H9 (cell line): Measurements from ENCODE around the gene MORC1. TPM values are rescaled to one million over a fixed set of nuclear protein-coding genes. Genes with fewer than 3 reads are reported as not detected.

Experiments used
- DNase-seq: peaks from one replicate; pipeline ENCODE4 v3.0.0-alpha.2; 2017
- H2AFZ ChIP-seq: one replicate; pipeline ENCODE4 v1.6.1; 2013; ENCODE audit warnings: mild to moderate bottlenecking, low read length, control low read depth, moderate library complexity
- H2AK5ac ChIP-seq: 2 replicates; pipeline ENCODE4 v1.6.1; 2013; ENCODE audit warnings: low read length, control low read depth, mixed read lengths; ENCODE audit not compliant: insufficient read length
- H2BK120ac ChIP-seq: one replicate; pipeline ENCODE4 v1.6.1; 2013; ENCODE audit warnings: low read depth, mild to moderate bottlenecking, low read length, control low read depth, inconsistent platforms; ENCODE audit not compliant: poor library complexity, severe bottlenecking
- H2BK12ac ChIP-seq: 2 replicates; pipeline ENCODE4 v1.6.1; 2013; ENCODE audit warnings: low read length, control low read depth, mixed read lengths, low read depth; ENCODE audit not compliant: insufficient read length
- H2BK15ac ChIP-seq: 2 replicates; pipeline ENCODE4 v1.6.1; 2013; ENCODE audit warnings: low read depth, low read length, control low read depth
- H2BK20ac ChIP-seq: one replicate; pipeline ENCODE4 v1.6.1; 2013; ENCODE audit warnings: low read depth, mild to moderate bottlenecking, low read length, control low read depth, inconsistent platforms; ENCODE audit not compliant: poor library complexity, severe bottlenecking
- H2BK5ac ChIP-seq: 2 replicates; pipeline ENCODE4 v1.6.1; 2013; ENCODE audit warnings: low read length, control low read depth, mixed read lengths; ENCODE audit not compliant: insufficient read length
- H3K14ac ChIP-seq: 2 replicates; pipeline ENCODE4 v1.6.1; 2013; ENCODE audit warnings: low read length, control low read depth; ENCODE audit not compliant: insufficient read depth
- H3K18ac ChIP-seq: 2 replicates; pipeline ENCODE4 v1.6.1; 2013; ENCODE audit warnings: low read depth, mild to moderate bottlenecking, mixed read lengths, low read length, control low read depth; ENCODE audit not compliant: insufficient read length
- H3K23ac ChIP-seq: 2 replicates; pipeline ENCODE4 v1.6.1; 2013; ENCODE audit warnings: low read length, control low read depth, mixed read lengths, low read depth; ENCODE audit not compliant: insufficient read length
- H3K23me2 ChIP-seq: 2 replicates; pipeline ENCODE4 v1.6.1; 2013; ENCODE audit warnings: low read depth, mild to moderate bottlenecking, mixed read lengths, low read length, control low read depth; ENCODE audit not compliant: insufficient read length, poor library complexity, severe bottlenecking
- H3K27ac ChIP-seq: 2 replicates; pipeline ENCODE4 v1.5.1; 2013; ENCODE audit warnings: low read length, control low read depth, mixed read lengths, low read depth; ENCODE audit not compliant: insufficient read length
- H3K27me3 ChIP-seq: 2 replicates; pipeline ENCODE4 v1.6.1; 2013; ENCODE audit warnings: low read length, control low read depth, inconsistent platforms; ENCODE audit not compliant: insufficient read depth
- H3K4ac ChIP-seq: 2 replicates; pipeline ENCODE4 v1.6.1; 2013; ENCODE audit warnings: low read depth, mild to moderate bottlenecking, control low read depth, inconsistent platforms, low read length, moderate library complexity
- H3K4me1 ChIP-seq: 2 replicates; pipeline ENCODE4 v1.6.1; 2013; ENCODE audit warnings: low read length, control low read depth, inconsistent platforms; ENCODE audit not compliant: insufficient read depth
- H3K4me2 ChIP-seq: 2 replicates; pipeline ENCODE4 v1.6.1; 2013; ENCODE audit warnings: low read length, control low read depth, mixed read lengths; ENCODE audit not compliant: insufficient read length, insufficient read depth
- H3K56ac ChIP-seq: 2 replicates; pipeline ENCODE4 v1.6.1; 2013; ENCODE audit warnings: low read depth, mild to moderate bottlenecking, mixed read lengths, low read length, control low read depth; ENCODE audit not compliant: insufficient read length
- H3K79me1 ChIP-seq: 2 replicates; pipeline ENCODE4 v1.6.1; 2013; ENCODE audit warnings: low read depth, mild to moderate bottlenecking, moderate library complexity, low read length, control low read depth, inconsistent platforms; ENCODE audit not compliant: insufficient read depth, poor library complexity, severe bottlenecking
- H3K79me2 ChIP-seq: 2 replicates; pipeline ENCODE4 v1.6.1; 2013; ENCODE audit warnings: low read length, control low read depth, inconsistent platforms; ENCODE audit not compliant: insufficient read depth
- H3K9ac ChIP-seq: 2 replicates; pipeline ENCODE4 v1.6.1; 2013; ENCODE audit warnings: low read length, control low read depth, mixed read lengths; ENCODE audit not compliant: insufficient read length; ENCODE audit errors: extremely low read depth
- H3K9me3 ChIP-seq: one replicate; pipeline ENCODE4 v1.6.1; 2013; ENCODE audit warnings: low read depth, low read length, inconsistent platforms; ENCODE audit not compliant: control insufficient read depth
- H3T11ph ChIP-seq: one replicate; pipeline ENCODE4 v1.6.1; 2013; ENCODE audit warnings: mild to moderate bottlenecking, low read length, control low read depth, inconsistent platforms
- H4K20me1 ChIP-seq: one replicate; pipeline ENCODE4 v1.6.1; 2013; ENCODE audit not compliant: control insufficient read depth, insufficient read length, insufficient read depth
- H4K5ac ChIP-seq: 2 replicates; pipeline ENCODE4 v1.6.1; 2013; ENCODE audit warnings: low read depth, mild to moderate bottlenecking, mixed read lengths, low read length, control low read depth; ENCODE audit not compliant: insufficient read length
- H4K8ac ChIP-seq: replicated peaks from 2 replicates; pipeline ENCODE4 v1.6.1; 2013; ENCODE audit warnings: low read length, control low read depth, mixed read lengths, low read depth; ENCODE audit not compliant: insufficient read length
- H4K91ac ChIP-seq: 2 replicates; pipeline ENCODE4 v1.6.1; 2013; ENCODE audit warnings: low read depth, mild to moderate bottlenecking, moderate library complexity, mixed read lengths, low read length, control low read depth; ENCODE audit not compliant: insufficient read length
- H3K27ac Mint-ChIP-seq, 3 experiments: 2 replicates in 2 of 3; 3 replicates in 1 of 3; pipeline ENCODE4 v1.8.0; 2020 to 2021; ENCODE audit warnings: mixed read lengths in 3 of 3, mild to moderate bottlenecking in 1 of 3, moderate library complexity in 1 of 3
- H3K27me3 Mint-ChIP-seq: 2 replicates; pipeline ENCODE4 v1.8.0; 2021; ENCODE audit warnings: low read depth, mild to moderate bottlenecking, moderate library complexity, mixed read lengths
- H3K36me3 Mint-ChIP-seq, 3 experiments: 2 replicates in 2 of 3; 3 replicates in 1 of 3; pipeline ENCODE4 v1.8.0; 2020 to 2021; ENCODE audit warnings: low read depth in 3 of 3, mixed read lengths in 3 of 3; ENCODE audit not compliant: insufficient read depth in 1 of 3
- H3K4me1 Mint-ChIP-seq, 2 experiments: 2 replicates each; pipeline ENCODE4 v1.8.0; 2020; ENCODE audit warnings: mixed read lengths in 2 of 2
- H3K4me3 Mint-ChIP-seq, 2 experiments: 2 replicates in 1 of 2; 3 replicates in 1 of 2; pipeline ENCODE4 v1.8.0; 2020 to 2021; ENCODE audit warnings: mild to moderate bottlenecking in 2 of 2, mixed read lengths in 2 of 2, moderate library complexity in 1 of 2
- H3K9me3 Mint-ChIP-seq, 2 experiments: 2 replicates in 1 of 2; 3 replicates in 1 of 2; pipeline ENCODE4 v1.8.0; 2020; ENCODE audit warnings: mild to moderate bottlenecking in 2 of 2, mixed read lengths in 2 of 2, moderate library complexity in 1 of 2
- WGBS: extraction: QIAGEN DNeasy Blood & Tissue Kit; methylation state at CpG from one replicate; pipeline ENCODE4 v1.1.7; 2013; ENCODE audit warnings: missing lambda C conversion rate, low lambda C conversion rate, mixed read lengths; ENCODE audit not compliant: insufficient read length; ENCODE audit errors: extremely low coverage; 5-methylcytosine and 5-hydroxymethylcytosine counted together
- total RNA-seq: library from RNA; stranded (reverse); gene quantifications from 2 replicates; pipeline ENCODE4 v1.2.1, GENCODE V29; 2021
- TF ChIP-seq, protein P1 (sequence below): fragments of 200-600 bp; sonication (generic); conservative IDR thresholded peaks from 3 replicates; pipeline ENCODE4 v1.8.0; 2021; ENCODE audit warnings: antibody characterized with exemption, mild to moderate bottlenecking

The MORC1 gene
- total RNA-seq, 1 experiment from 2014 or later: not detected

GRCh38 chr3:108953210-108953609 is 164.7 kb downstream of the MORC1 start:
- no peak overlapping the region for H3K4me2 ChIP-seq
- no peaks in the 10 kb centered on the region for H3K4me1 Mint-ChIP-seq
- WGBS: no CpG with 5 or more reads among the region's 4 CpGs
- H2BK20ac ChIP-seq: no peak overlapping the region
- no peak overlapping the region for H3K18ac ChIP-seq
- no peak overlapping the region for H2BK12ac ChIP-seq
- no peaks in the 10 kb centered on the region for H3K79me1 ChIP-seq
- no peaks in the 10 kb centered on the region for H3K9me3 ChIP-seq
- no peak overlapping the region for H2BK120ac ChIP-seq
- H4K8ac ChIP-seq: no peak overlapping the region
- no peak overlapping the region for H2BK15ac ChIP-seq
- no peaks in the 10 kb centered on the region for H3K23me2 ChIP-seq
- no peak overlapping the region for H3K4ac ChIP-seq
- H2AFZ ChIP-seq: no peak overlapping the region
- no peak for DNase-seq
- no peaks in the 10 kb centered on the region for H3K79me2 ChIP-seq
- no peak overlapping the region for H4K5ac ChIP-seq
- no peaks in the 10 kb centered on the region for H3K27me3 Mint-ChIP-seq
- no peak overlapping the region for H2BK5ac ChIP-seq
- H3K23ac ChIP-seq: no peak overlapping the region
- H3K14ac ChIP-seq: no peak overlapping the region
- H3T11ph ChIP-seq: no peak overlapping the region
- no peak overlapping the region for H4K91ac ChIP-seq
- H3K27ac ChIP-seq: no peak overlapping the region
- no peak overlapping the region for H3K9ac ChIP-seq
- H4K20me1 ChIP-seq: no peaks in the 10 kb centered on the region
- H3K56ac ChIP-seq: no peak overlapping the region
- no peaks in the 10 kb centered on the region for H3K9me3 Mint-ChIP-seq
- no peak overlapping the region for H3K4me3 Mint-ChIP-seq
- H3K36me3 Mint-ChIP-seq: no peaks in the 10 kb centered on the region
- H3K4me1 ChIP-seq: no peaks in the 10 kb centered on the region
- TF ChIP-seq, protein P1, sequence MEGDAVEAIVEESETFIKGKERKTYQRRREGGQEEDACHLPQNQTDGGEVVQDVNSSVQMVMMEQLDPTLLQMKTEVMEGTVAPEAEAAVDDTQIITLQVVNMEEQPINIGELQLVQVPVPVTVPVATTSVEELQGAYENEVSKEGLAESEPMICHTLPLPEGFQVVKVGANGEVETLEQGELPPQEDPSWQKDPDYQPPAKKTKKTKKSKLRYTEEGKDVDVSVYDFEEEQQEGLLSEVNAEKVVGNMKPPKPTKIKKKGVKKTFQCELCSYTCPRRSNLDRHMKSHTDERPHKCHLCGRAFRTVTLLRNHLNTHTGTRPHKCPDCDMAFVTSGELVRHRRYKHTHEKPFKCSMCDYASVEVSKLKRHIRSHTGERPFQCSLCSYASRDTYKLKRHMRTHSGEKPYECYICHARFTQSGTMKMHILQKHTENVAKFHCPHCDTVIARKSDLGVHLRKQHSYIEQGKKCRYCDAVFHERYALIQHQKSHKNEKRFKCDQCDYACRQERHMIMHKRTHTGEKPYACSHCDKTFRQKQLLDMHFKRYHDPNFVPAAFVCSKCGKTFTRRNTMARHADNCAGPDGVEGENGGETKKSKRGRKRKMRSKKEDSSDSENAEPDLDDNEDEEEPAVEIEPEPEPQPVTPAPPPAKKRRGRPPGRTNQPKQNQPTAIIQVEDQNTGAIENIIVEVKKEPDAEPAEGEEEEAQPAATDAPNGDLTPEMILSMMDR: no peak
- H2AK5ac ChIP-seq: no peak overlapping the region
- H3K27me3 ChIP-seq: no peaks in the 10 kb centered on the region
- H3K27ac Mint-ChIP-seq: no peak overlapping the region
